IMR-90 (cell line): ENCODE measurements around the gene VAMP7. TPM values are rescaled to one million over a fixed set of nuclear protein-coding genes. Genes with fewer than 3 reads are reported as not detected.

Experiments used
- ATAC-seq: fragments of 200-7000 bp; cut with Tn5 transposase; 2 replicates; pipeline ENCODE4 v1.9.1; 2020; ENCODE audit warnings: low read depth, mild to moderate bottlenecking, moderate library complexity
- BruUV-seq: library from RNA; stranded (reverse); fragments of 400-500 nt; replicated peaks from 2 replicates; lab custom pipeline; 2021; lab: Mats Ljungman, UMichigan
- CTCF ChIA-PET: fragments of 300-600 bp; formaldehyde crosslinking; extraction: SDS; loops from one replicate; lab custom pipeline; 2021; ENCODE audit warnings: antibody characterized with exemption; lab: Yijun Ruan, JAX
- POLR2A ChIA-PET: fragments of 300-600 bp; sonication (Branson Sonifier 250); formaldehyde crosslinking; loops from one replicate; lab custom pipeline; 2022; ENCODE audit warnings: antibody characterized with exemption; ENCODE audit not compliant: unreplicated experiment; lab: Charles Lee
- DNase-seq: peaks from one replicate; pipeline ENCODE4 v3.0.0; 2013
- H2AFZ ChIP-seq: replicated peaks from 2 replicates; pipeline ENCODE3; 2013; ENCODE audit warnings: low read length, mild to moderate bottlenecking; ENCODE audit not compliant: poor library complexity
- H2AK5ac ChIP-seq: 2 replicates; pipeline ENCODE4 v1.6.1; 2013; ENCODE audit warnings: low read depth, low read length, inconsistent platforms
- H2AK9ac ChIP-seq: replicated peaks from 2 replicates; pipeline ENCODE3; 2013; ENCODE audit warnings: mild to moderate bottlenecking, low read depth, low read length, moderate library complexity; ENCODE audit not compliant: poor library complexity
- H2BK120ac ChIP-seq: 2 replicates; pipeline ENCODE4 v1.6.1; 2013; ENCODE audit warnings: low read depth, low read length, inconsistent platforms
- H2BK15ac ChIP-seq: 3 replicates; pipeline ENCODE4 v1.6.1; 2013; ENCODE audit warnings: low read depth, low read length, inconsistent platforms
- H2BK20ac ChIP-seq: 2 replicates; pipeline ENCODE4 v1.6.1; 2013; ENCODE audit warnings: low read depth, mild to moderate bottlenecking, inconsistent platforms, low read length, moderate library complexity
- H2BK5ac ChIP-seq: 2 replicates; pipeline ENCODE4 v1.6.1; 2013; ENCODE audit warnings: mild to moderate bottlenecking, low read depth, low read length, inconsistent platforms; ENCODE audit not compliant: poor library complexity, severe bottlenecking
- H3K14ac ChIP-seq: replicated peaks from 2 replicates; pipeline ENCODE4 v1.6.1; 2013; ENCODE audit warnings: low read depth, low read length, inconsistent platforms
- H3K18ac ChIP-seq: 2 replicates; pipeline ENCODE4 v1.6.1; 2013; ENCODE audit warnings: low read depth, low read length, control low read depth
- H3K23ac ChIP-seq: 2 replicates; pipeline ENCODE4 v1.6.1; 2013; ENCODE audit warnings: low read depth, low read length, inconsistent platforms
- H3K27ac ChIP-seq: 2 replicates; pipeline ENCODE4 v1.5.1; 2013; ENCODE audit warnings: mild to moderate bottlenecking, control low read depth, low read length; ENCODE audit not compliant: insufficient read depth
- H3K27me3 ChIP-seq: 2 replicates; pipeline ENCODE4 v1.6.1; 2013; ENCODE audit warnings: low read length; ENCODE audit not compliant: control insufficient read depth, insufficient read depth
- H3K36me3 ChIP-seq: 2 replicates; pipeline ENCODE4 v1.6.1; 2013; ENCODE audit warnings: low read length, mixed read lengths; ENCODE audit not compliant: control insufficient read depth, insufficient read depth
- H3K4ac ChIP-seq: 2 replicates; pipeline ENCODE4 v1.6.1; 2013; ENCODE audit warnings: low read depth, low read length, inconsistent platforms
- H3K4me1 ChIP-seq: 2 replicates; pipeline ENCODE4 v1.6.1; 2013; ENCODE audit warnings: low read length, mixed read lengths; ENCODE audit not compliant: control insufficient read depth, insufficient read depth
- H3K4me2 ChIP-seq: 2 replicates; pipeline ENCODE4 v1.6.1; 2013; ENCODE audit warnings: low read depth, mild to moderate bottlenecking, control low read depth, low read length, moderate library complexity
- H3K4me3 ChIP-seq: 2 replicates; pipeline ENCODE4 v1.5.1; 2013; ENCODE audit warnings: low read depth, mild to moderate bottlenecking, control low read depth, low read length, moderate library complexity; ENCODE audit not compliant: insufficient read depth
- H3K56ac ChIP-seq: 2 replicates; pipeline ENCODE4 v1.6.1; 2013; ENCODE audit warnings: low read length, inconsistent platforms; ENCODE audit not compliant: insufficient read depth; ENCODE audit errors: extremely low read depth
- H3K79me1 ChIP-seq, 2 experiments: 2 replicates each; pipeline ENCODE4 v1.6.1; 2013; ENCODE audit warnings: low read length in 2 of 2, inconsistent platforms in 1 of 2, low read depth in 1 of 2
- H3K9ac ChIP-seq: 2 replicates; pipeline ENCODE4 v1.6.1; 2013; ENCODE audit warnings: low read depth, low read length, control low read depth
- H3K9me1 ChIP-seq: 2 replicates; pipeline ENCODE4 v1.6.1; 2013; ENCODE audit warnings: low read length, inconsistent platforms; ENCODE audit not compliant: insufficient read depth
- H3K9me3 ChIP-seq: 2 replicates; pipeline ENCODE4 v1.6.1; 2013; ENCODE audit warnings: low read length; ENCODE audit not compliant: control insufficient read depth, insufficient read depth
- H4K20me1 ChIP-seq: 2 replicates; pipeline ENCODE4 v1.6.1; 2013; ENCODE audit warnings: low read length, inconsistent platforms; ENCODE audit not compliant: insufficient read depth
- H4K5ac ChIP-seq: 2 replicates; pipeline ENCODE4 v1.6.1; 2013; ENCODE audit warnings: mild to moderate bottlenecking, low read depth, low read length, control low read depth
- H4K8ac ChIP-seq, 2 experiments: 2 replicates each; pipeline ENCODE4 v1.6.1; 2013; ENCODE audit warnings: low read depth in 2 of 2, low read length in 2 of 2, control low read depth in 1 of 2, inconsistent platforms in 1 of 2
- H4K91ac ChIP-seq: 2 replicates; pipeline ENCODE4 v1.6.1; 2013; ENCODE audit warnings: low read depth, low read length, inconsistent platforms; ENCODE audit not compliant: insufficient read depth
- BHLHE40 ChIP-seq: fragments of 150-350 bp; IDR thresholded peaks from 2 replicates; pipeline ENCODE4 v1.6.1; 2016; ENCODE audit warnings: mild to moderate bottlenecking, low read depth, low read length
- CHD1 ChIP-seq: IDR thresholded peaks from 2 replicates; pipeline ENCODE4 v1.6.1; 2012; ENCODE audit warnings: low read depth, low read length, improper control_type of control experiment
- MAFK ChIP-seq: IDR thresholded peaks from 2 replicates; pipeline ENCODE4 v1.6.1; 2012; ENCODE audit warnings: low read depth, low read length, improper control_type of control experiment
- MAZ ChIP-seq: IDR thresholded peaks from 2 replicates; pipeline ENCODE4 v1.6.1; 2012; ENCODE audit warnings: low read depth, mild to moderate bottlenecking, low read length, improper control_type of control experiment, moderate library complexity, borderline replicate concordance
- RAD21 ChIP-seq: IDR thresholded peaks from 2 replicates; pipeline ENCODE4 v1.6.1; 2012; ENCODE audit warnings: low read length, improper control_type of control experiment
- SMC3 ChIP-seq: fragments of 150-350 bp; IDR thresholded peaks from 2 replicates; pipeline ENCODE4 v1.6.1; 2016; ENCODE audit warnings: low read depth, mild to moderate bottlenecking, antibody characterized with exemption, low read length, moderate library complexity
- WGBS, 2 experiments: methylation state at CpG; one replicate each; pipeline versions ENCODE4 v1.1.5 to v1.1.7; 2013; ENCODE audit warnings: missing lambda C conversion rate in 2 of 2; ENCODE audit not compliant: insufficient read length in 1 of 2; ENCODE audit errors: extremely low coverage in 2 of 2; 5-methylcytosine and 5-hydroxymethylcytosine counted together
- dilution Hi-C: fragments of 300-500 bp; cut with HindIII; formaldehyde crosslinking; loops from one replicate; pipeline ENCODE4 v1.14.3; 2018; ENCODE audit warnings: low sequenced_read_pairs; ENCODE audit not compliant: unreplicated experiment
- in situ Hi-C: fragments of 300-500 bp; cut with MboI; formaldehyde crosslinking; loops from 3 replicates; pipeline ENCODE4 v1.14.3; 2019; ENCODE audit warnings: low sequenced_read_pairs, inconsistent platforms, mixed read lengths
- intact Hi-C: fragments of 100-400 bp; cut with micrococcal nuclease; formaldehyde crosslinking; loops from 2 replicates; pipeline ENCODE4 v1.10.0; 2022
- polyA plus RNA-seq, 3 experiments: library from polyadenylated mRNA; depleted of rRNA; stranded (reverse); fragments of >200 nt; gene quantifications; 2 replicates each; pipeline ENCODE4 v1.2.3, GENCODE V29; 2012; ENCODE audit warnings: low replicate concordance in 1 of 3
- total RNA-seq: library from RNA; depleted of rRNA; stranded (reverse); fragments of >200 nt; gene quantifications from 2 replicates; pipeline ENCODE4 v1.2.3, GENCODE V29; 2012

The VAMP7 gene
- total and polyA plus RNA-seq, 2 of the 4 experiments (the other 2 are of a cell fraction) = 21.7 to 39.1 TPM

DNA sequence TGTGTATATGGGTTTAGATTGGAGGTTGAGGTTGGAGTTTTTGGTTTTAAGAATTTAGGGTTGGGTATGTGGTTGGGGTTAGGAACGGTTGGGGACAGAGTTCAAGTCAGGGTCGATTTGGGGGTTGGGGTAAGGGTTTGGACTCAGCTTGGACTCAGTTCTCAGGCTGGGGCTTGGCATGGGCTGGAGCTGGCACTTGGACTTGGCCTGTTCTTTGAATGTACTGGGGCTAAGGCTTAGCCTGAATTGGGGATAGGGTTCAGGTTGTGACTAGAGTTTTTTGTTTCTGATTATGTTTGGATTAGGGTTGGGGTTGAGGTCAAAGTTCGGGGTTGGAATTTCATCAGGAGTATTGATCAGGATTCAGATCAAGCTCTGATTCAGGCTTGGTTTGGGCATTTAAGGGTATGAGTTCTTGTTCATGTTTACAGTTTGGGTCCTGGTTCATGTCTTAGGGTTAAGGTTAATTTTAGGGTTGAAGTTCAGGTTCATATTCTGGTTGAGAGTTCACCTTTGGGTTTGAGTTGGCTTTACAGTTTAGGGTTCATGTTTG is 70.2 kb downstream of the VAMP7 start:
- no peak overlapping the region for H2BK15ac ChIP-seq
- no peak overlapping the region for H2BK5ac ChIP-seq
- no peaks in the 10 kb centered on the region for H3K4me1 ChIP-seq
- H2AK9ac ChIP-seq = no peak overlapping the region
- intact Hi-C loops = no loop called here
- ATAC-seq (no peak), DNase-seq (no peak)
- no peaks in the 10 kb centered on the region for H3K27me3 ChIP-seq
- H3K9ac ChIP-seq = no peak overlapping the region
- dilution Hi-C loops = no loop called here
- TF ChIP-seq BHLHE40 (no peak), MAFK (no peak), RAD21 (no peak), MAZ (no peak), SMC3 (no peak), CHD1 (no peak)
- H3K9me1 ChIP-seq = no peaks in the 10 kb centered on the region
- H3K4me2 ChIP-seq = no peak overlapping the region
- H4K20me1 ChIP-seq = no peaks in the 10 kb centered on the region
- no peak overlapping the region for H3K18ac ChIP-seq
- H4K5ac ChIP-seq = no peak overlapping the region
- H4K8ac ChIP-seq = no peak overlapping the region
- in situ Hi-C loops = no loop called here
- no peak overlapping the region for H2BK20ac ChIP-seq
- H2BK120ac ChIP-seq = no peak overlapping the region
- 70 to 100% methylated on average over 1 of the region's 3 CpGs for WGBS, 2 experiments
- no peak overlapping the region for H3K14ac ChIP-seq
- no peaks in the 10 kb centered on the region for H3K36me3 ChIP-seq
- no peak overlapping the region for H3K27ac ChIP-seq
- ChIA-PET CTCF (no interaction called here), POLR2A (no interaction called here)
- no peak overlapping the region for H3K4me3 ChIP-seq
- no peak overlapping the region for H3K4ac ChIP-seq
- H4K91ac ChIP-seq = no peak overlapping the region
- H3K56ac ChIP-seq = no peak overlapping the region
- H2AFZ ChIP-seq = no peak overlapping the region
- H3K79me1 ChIP-seq = no peaks in the 10 kb centered on the region
- no peak overlapping the region for H3K23ac ChIP-seq
- BruUV-seq = no TSS peak
- no peaks in the 10 kb centered on the region for H3K9me3 ChIP-seq
- no peak overlapping the region for H2AK5ac ChIP-seq
